Urinary bladder (tissue), 4 donors: Measurements from ENCODE around the gene PNKD. TPM values are rescaled to one million over a fixed set of nuclear protein-coding genes. Genes with fewer than 3 reads are reported as not detected.

Experiments
- DNase-seq: peaks from one replicate; pipeline ENCODE4 v3.0.0-alpha.2; 2015; ENCODE audit errors: extremely low spot score
- H3K27ac ChIP-seq: one replicate; pipeline ENCODE4 v1.5.1; 2013; ENCODE audit warnings: low read depth, mild to moderate bottlenecking, moderate library complexity
- H3K36me3 ChIP-seq: one replicate; pipeline ENCODE4 v1.6.1; 2013; ENCODE audit warnings: mild to moderate bottlenecking, moderate library complexity; ENCODE audit not compliant: insufficient read depth
- H3K4me1 ChIP-seq: one replicate; pipeline ENCODE4 v1.6.1; 2013; ENCODE audit warnings: mild to moderate bottlenecking, moderate library complexity; ENCODE audit not compliant: insufficient read depth
- H3K4me3 ChIP-seq: one replicate; pipeline ENCODE4 v1.5.1; 2013; ENCODE audit warnings: low read depth, low read length
- WGBS: extraction: QIAGEN DNeasy Blood & Tissue Kit; methylation state at CpG from one replicate; pipeline ENCODE4 v1.1.7; 2013; 5-methylcytosine and 5-hydroxymethylcytosine counted together
- polyA plus RNA-seq: library from polyadenylated mRNA; stranded (reverse); fragments of 200-250 nt; gene quantifications from one replicate; pipeline ENCODE4 v1.2.3, GENCODE V29; 2013
- total RNA-seq: library from RNA; depleted of rRNA; stranded (reverse); fragments of >200 nt; gene quantifications from one replicate; pipeline ENCODE4 v1.2.3, GENCODE V29; 2014
- donor health status: healthy with polysubstance abuse.
- donor health status: healthy.

PNKD gene
- total and polyA plus RNA-seq, 2 donors, result 24.6 to 92.7 TPM

DNA sequence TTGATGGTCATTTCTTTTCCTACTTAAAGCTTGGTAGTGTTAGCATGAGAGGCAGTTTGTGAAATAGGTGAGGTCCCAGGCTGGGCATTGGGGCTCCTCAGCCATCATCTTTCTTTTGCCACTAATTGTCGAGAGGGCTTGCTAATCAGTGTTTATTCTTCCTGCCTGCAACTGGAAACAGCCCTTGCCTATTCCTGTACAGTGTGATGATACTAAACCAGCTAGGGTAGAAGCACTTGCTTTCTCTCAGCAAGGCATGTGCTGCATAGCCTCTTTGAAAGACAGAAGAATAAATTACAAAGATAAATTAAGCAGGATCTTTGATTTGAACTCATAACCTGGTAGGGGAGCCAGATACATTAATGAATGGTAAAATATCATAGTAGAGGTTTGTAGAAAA is 26.1 kb upstream of the PNKD start:
- H3K36me3 ChIP-seq, result peaks cover 24% of the 10 kb centered on the region
- no peaks in the 10 kb centered on the region for H3K4me1 ChIP-seq
- H3K4me3 ChIP-seq, result no peak overlapping the region
- no peak overlapping the region for H3K27ac ChIP-seq
- no peak for DNase-seq
- WGBS, result 61% methylated on average over 1 of the region's 1 CpG

DNA sequence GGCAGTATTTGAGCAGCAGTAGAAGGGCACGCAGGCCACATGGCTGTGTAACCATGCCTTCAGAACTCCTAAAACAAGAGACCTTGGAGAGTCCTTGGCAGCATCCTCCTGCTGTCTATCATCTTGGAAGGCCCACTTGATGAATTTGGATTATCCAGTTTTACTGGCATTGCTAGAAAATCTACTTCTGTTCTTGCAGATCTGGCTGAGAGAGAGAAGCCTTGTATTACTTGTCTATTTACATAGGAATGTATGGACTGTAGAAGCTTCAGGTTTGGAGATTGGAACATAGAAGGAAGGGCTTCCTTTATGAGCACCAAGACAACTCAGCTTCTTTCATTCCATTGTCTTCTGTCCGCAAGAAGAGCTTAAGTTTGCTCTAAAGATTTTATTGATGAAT is 25.7 kb upstream of the PNKD start:
- no peak for DNase-seq
- Histone ChIP-seq H3K4me3 (no peak overlapping the region), H3K36me3 (peaks cover 24% of the 10 kb centered on the region), H3K4me1 (no peaks in the 10 kb centered on the region), H3K27ac (no peak overlapping the region)
- WGBS, result 94% methylated on average over 2 of the region's 2 CpGs

DNA sequence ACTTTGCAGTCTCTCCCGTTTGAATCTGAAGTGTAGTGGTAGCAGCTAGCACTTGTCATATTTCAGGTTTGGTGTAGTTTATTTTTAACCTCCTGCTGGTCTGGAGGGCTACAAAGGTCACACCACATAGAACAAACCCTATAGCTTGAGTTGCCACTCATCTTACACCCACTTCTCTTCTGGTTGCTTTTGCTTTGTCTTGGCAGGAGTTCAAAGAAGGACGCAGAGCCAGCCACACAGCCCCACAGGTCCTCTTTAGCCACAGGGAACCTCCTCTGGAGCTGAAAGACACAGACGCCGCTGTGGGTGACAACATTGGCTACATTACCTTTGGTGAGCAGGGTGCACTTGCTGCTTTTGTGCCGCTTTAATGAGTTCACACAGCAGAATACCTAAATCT is 25.1 kb upstream of the PNKD start:
- Histone ChIP-seq H3K36me3 (peaks cover 27% of the 10 kb centered on the region), H3K27ac (no peak overlapping the region), H3K4me1 (no peaks in the 10 kb centered on the region), H3K4me3 (no peak overlapping the region)
- no peak for DNase-seq
- 83% methylated on average over 5 of the region's 5 CpGs for WGBS

DNA sequence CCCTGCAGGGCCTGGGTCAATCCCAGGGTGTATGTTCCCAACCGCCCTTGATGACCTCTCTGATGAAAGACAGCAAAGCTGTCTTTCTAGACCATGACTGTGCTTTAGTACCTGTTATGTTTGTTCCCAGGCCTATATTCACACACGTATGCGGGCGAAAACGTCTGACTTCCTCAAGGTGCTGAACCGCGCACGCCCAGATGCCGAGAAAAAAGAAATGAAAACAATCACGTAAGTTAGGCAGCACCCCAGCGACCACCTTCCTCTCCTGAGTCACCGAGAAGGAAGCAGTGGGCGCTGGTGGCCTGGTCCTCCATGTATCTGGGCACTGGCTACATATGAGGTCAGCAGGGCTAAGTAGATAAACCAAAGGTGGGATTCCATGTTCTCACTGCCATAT is 20.6 kb upstream of the PNKD start:
- no peaks in the 10 kb centered on the region for H3K4me1 ChIP-seq
- H3K4me3 ChIP-seq, result no peak overlapping the region
- peaks cover 21% of the 10 kb centered on the region for H3K36me3 ChIP-seq
- no peak for DNase-seq
- H3K27ac ChIP-seq, result no peak overlapping the region
- 95% methylated on average over 13 of the region's 13 CpGs for WGBS

DNA sequence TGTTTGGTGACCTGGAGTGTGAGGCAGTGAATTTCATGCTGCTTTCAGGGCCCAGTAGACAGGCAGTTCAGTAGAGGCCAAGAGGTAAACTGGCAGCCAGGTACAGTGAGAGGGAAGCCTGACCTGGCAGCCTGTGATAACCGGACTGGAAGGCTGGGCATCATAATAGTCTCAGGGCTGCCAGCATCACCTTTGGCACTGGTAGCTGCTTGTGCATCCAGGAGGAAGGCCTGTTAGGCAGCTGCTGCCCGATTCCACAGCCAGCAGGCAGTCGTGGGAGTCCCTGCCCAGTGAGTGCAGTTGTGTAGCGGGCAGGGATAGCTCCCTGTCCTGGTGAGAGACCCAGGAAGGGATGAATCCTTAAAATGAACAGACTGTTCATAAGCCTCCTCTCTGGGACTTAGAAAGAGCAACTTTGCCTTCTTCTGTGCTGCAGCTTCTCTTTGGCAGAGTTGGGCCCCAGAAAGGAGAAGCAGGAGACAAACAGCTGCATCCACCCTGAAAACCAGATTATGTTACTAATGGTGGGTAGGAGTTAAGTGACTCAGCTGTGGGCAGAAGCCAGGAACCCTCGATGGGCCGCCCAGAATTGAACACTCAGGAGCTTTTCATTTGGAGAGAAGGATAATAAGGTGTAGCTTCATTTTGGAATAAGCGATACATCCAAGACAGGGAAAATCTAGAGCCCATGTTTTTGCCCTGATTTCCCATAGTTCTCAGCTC is 17.6 kb upstream of the PNKD start:
- no peak for DNase-seq

DNA sequence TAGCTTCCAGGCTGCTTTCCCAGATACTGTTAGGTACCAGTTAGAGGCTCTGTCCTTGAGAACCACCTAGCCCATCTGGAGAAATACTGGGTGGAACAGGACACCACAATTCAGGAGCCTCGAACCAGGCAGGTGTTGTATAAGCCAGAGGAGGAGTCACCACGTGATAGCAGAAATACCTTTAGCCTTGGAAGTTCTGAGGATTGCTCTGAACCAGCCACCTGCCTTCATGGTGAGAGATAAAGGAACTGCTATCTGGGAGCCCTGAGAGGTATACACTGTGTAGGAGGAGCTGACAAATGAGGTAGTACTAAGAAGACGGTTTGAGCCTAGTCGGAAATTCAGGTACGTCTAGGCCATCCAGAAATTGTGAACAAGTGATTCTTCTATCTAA is 17.1 kb upstream of the PNKD start:
- Histone ChIP-seq H3K4me1 (no peaks in the 10 kb centered on the region), H3K4me3 (no peak overlapping the region), H3K36me3 (peaks cover 14% of the 10 kb centered on the region), H3K27ac (no peak overlapping the region)
- DNase-seq, result no peak
- 85% methylated on average over 5 of the region's 5 CpGs for WGBS

More for the DNA sequence above, 17.6 kb upstream of the PNKD start:
- H3K4me1 ChIP-seq, result no peaks in the 10 kb centered on the region
- H3K27ac ChIP-seq, result no peak overlapping the region
- H3K36me3 ChIP-seq, result peaks cover 16% of the 10 kb centered on the region
- whole genome bisulfite sequencing, result 73% methylated on average over 7 of the region's 7 CpGs
- H3K4me3 ChIP-seq, result no peak overlapping the region

DNA sequence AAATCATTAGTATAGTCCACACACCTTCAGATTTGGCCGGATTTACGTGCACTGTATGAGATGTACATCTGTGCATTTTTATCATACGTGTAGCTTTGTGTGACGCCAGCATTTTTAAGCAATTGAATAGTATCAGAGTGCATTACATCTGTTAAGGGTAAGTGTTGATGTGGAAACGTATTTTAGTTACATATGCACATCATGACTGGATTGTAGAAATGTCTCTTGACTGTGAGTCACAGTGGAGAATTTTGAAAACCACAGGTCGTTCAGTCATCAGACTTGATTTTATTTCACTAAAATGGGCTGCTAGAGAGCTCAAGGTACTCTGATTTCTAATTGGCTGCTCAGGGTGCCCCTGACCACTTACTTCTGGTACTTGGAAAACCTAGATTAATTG is 14.9 kb upstream of the PNKD start:
- 84% methylated on average over 6 of the region's 6 CpGs for WGBS
- H3K4me1 ChIP-seq, result no peaks in the 10 kb centered on the region
- no peak overlapping the region for H3K27ac ChIP-seq
- no peak overlapping the region for H3K4me3 ChIP-seq
- H3K36me3 ChIP-seq, result peaks cover 9% of the 10 kb centered on the region
- no peak for DNase-seq

DNA sequence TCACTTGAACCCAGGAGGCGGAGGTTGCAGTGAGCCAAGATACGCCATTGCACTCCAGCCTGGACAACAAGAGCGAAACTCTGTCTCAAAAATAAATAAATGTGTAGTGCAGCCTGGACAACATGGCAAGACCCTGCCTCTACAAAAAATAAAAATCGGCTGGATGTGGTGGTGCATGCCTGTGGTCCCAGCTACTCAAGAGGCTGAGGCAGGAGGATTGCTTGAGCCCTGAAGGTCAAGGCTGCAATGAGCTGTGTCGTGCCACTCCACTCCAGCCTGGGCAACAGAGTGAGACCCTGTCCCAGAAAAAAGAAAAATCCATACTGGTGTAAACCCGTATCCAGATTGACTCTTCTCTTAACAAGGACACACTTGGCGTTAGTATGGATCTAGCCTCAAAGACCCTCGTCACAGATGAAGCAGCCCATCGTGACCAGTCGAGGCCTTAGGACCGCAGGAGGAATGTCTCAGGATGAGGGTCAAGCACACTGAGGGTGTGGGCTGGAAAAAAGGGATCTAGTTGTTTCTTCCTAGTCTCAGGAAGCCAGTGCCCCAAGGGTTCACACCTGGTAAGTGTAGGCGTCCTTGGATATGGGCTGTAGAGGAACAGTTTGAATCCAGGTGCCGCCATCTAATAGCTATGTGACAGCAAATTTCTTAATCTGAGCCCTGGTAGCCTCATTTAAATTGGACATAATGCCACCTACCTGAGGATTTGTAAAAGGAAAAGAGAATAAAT is 13.5 kb upstream of the PNKD start:
- Histone ChIP-seq H3K36me3 (peaks cover 9% of the 10 kb centered on the region), H3K4me3 (no peak overlapping the region), H3K4me1 (no peaks in the 10 kb centered on the region), H3K27ac (no peak overlapping the region)
- 92% methylated on average over 13 of the region's 13 CpGs for WGBS
- no peak for DNase-seq

DNA sequence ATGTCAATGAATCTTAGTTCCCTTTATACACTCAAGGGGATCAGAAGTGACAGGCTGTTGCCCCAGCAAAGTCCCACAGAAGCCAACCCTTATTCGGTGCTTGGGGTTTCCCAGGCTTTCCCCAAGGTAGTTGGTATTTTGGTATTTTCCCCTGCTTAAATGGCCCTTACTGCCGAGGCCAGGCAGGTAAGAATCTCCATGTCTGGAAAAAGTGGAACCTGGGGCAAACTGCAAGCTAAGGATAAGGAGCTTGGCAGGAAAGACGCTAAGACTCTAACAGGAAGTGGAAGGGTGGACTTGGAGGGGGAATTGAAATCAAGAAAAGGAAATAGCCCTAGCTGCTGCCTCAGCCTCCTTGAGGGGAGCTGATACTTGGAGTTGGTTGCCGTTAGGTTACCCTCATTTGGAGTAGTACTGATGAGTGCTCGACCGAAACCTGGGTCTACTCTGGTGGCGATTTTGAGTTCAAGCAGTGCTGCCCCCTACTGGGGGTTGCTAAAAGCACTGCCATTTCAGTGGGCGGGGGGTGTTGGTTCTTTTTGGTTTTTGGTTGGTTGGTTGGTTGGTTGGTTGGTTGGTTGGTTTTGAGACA is 12.8 kb upstream of the PNKD start:
- Histone ChIP-seq H3K4me3 (no peak overlapping the region), H3K4me1 (no peaks in the 10 kb centered on the region), H3K27ac (no peak overlapping the region), H3K36me3 (peaks cover 5% of the 10 kb centered on the region)
- WGBS, result 63% methylated on average over 8 of the region's 8 CpGs
- DNase-seq, result no peak

DNA sequence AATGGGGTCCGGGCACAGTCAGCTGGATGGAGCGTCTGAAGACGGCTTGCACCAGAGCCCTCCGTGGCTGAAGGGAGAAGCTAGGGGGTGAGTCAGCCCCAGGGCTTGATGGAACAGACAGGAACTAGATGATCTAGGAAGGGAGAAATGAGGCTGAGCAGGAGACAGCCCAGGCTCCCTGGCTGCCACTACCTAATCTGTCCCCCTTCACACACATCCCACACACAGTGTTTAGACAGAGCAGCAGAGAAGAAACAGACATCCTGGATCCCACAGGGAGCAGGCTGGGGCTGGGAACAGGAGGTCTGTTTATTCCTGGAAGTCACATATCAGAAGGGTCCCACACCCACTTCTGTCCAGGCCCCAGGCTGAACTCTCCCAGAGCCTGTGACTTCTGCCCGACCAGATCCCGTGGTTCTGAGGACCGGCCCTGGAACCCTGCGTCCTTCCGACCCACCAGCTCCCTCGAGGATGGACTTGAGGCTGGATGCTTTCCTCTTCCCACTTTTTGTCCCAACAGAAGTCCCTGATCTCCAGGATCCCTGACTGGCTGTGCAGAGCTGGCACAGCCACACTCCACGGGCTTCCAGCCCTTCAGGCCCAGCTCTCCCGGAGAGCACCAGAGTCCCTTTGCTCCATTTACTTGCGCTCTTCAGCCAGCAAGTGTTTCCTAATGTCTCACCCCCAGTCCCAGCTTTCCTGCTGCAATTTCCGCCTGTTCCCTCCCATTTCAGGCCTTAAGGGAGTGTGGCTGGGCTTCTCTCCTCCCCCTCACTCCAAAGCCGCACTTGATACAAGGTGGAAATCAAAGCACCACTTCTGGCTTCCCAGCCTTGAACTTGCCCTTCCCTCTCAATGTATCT is 11.0 kb upstream of the PNKD start:
- DNase-seq, result no peak
- Histone ChIP-seq H3K36me3 (peaks cover 3% of the 10 kb centered on the region), H3K4me3 (no peak overlapping the region), H3K27ac (peak overlapping the region; percentile 65), H3K4me1 (no peaks in the 10 kb centered on the region)
- WGBS, result 19% methylated on average over 15 of the region's 15 CpGs

DNA sequence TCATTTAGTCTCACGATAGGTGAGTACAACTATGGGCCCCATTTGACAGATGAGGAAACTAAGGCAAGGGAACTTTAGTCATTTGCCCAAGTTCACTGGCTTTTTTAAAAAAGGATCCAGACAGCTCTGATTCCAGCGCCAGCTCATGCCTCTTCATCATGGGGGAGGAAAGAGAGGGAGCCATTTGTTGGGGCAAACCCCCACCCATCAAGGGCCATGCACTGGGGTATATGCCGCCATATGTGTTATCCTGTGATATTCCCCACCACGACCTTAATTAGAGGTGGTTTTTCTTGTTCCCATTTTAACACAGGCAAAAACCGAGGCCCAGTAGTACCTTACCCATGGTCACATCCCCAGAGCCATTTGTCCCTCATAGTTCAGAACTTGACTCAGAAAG is 10.2 kb upstream of the PNKD start:
- H3K27ac ChIP-seq, result peak overlapping the region; percentile 23
- no peaks in the 10 kb centered on the region for H3K4me1 ChIP-seq
- no peak overlapping the region for H3K4me3 ChIP-seq
- DNase-seq, result no peak
- 78% methylated on average over 5 of the region's 5 CpGs for WGBS
- H3K36me3 ChIP-seq, result no peaks in the 10 kb centered on the region

DNA sequence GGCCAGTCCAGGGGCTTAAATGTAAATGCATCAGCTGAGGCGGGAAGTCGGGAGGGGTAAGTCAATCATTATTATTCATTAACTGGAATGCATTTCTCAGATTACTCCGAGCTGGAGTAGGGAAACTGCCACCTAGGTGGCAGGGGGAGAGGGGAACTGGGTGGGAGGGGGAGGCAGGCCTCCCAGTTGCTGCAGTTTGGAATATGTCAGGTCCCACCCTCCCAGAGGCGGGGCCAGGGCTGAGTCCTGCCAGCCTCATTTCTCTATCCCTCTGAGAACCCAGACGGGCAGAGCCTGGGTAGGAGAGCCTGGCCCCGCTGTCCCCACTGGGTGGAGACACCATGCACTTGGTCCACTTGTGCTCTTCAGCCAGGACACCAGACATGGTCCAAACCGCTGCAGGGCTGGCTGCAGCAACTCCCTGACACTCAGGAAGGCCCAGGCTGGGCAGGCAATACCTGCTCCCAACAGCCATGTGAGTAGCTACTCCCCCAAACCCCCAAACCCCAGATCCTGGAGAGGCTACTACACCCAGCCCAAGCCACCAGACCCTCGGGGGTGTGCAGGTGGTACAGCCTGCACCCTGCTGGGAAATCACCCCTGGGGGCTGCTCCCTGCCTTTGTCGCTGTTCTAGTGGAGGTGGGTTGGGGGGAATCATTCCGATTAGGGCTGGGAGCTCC is 9.4 kb upstream of the PNKD start, which contains the start of gene GPBAR1:
Gene GPBAR1 (plus strand): TSS at position 274 of the 681 bp plus-strand sequence. CDS start 1,710 bp downstream, outside the sequence.
- no peak for DNase-seq
- Histone ChIP-seq H3K4me1 (no peaks in the 10 kb centered on the region), H3K4me3 (no peak within 1 kb of the TSS), H3K36me3 (peaks cover 2% of the 10 kb centered on the region), H3K27ac (peak within 1 kb of the TSS; percentile 23)
- 52% methylated on average over 10 of the region's 10 CpGs for WGBS
